HFFc6 (cell line): Measurements from ENCODE around the gene RWDD1. TPM values are rescaled to one million over a fixed set of nuclear protein-coding genes. Genes with fewer than 3 reads are reported as not detected.
A peak's percentile ranks its signal among the peaks of the same experiment; 100 is the strongest.

Experiments used
- DNase-seq: peaks from one replicate; pipeline ENCODE4 v3.0.0-alpha.2; 2018
- H3K27ac Mint-ChIP-seq: 2 replicates; pipeline ENCODE4 v1.8.0; 2020; ENCODE audit warnings: mild to moderate bottlenecking, mixed read lengths
- H3K27me3 Mint-ChIP-seq: 2 replicates; pipeline ENCODE4 v1.8.0; 2021; ENCODE audit warnings: mild to moderate bottlenecking, moderate library complexity, mixed read lengths; ENCODE audit not compliant: insufficient read depth
- H3K36me3 Mint-ChIP-seq: 2 replicates; pipeline ENCODE4 v1.8.0; 2021; ENCODE audit warnings: low read depth, mixed read lengths
- H3K4me1 Mint-ChIP-seq: 2 replicates; pipeline ENCODE4 v1.8.0; 2020; ENCODE audit warnings: low read depth, mixed read lengths
- H3K4me3 Mint-ChIP-seq: 2 replicates; pipeline ENCODE4 v1.8.0; 2020; ENCODE audit warnings: mild to moderate bottlenecking, moderate library complexity, mixed read lengths
- H3K9me3 Mint-ChIP-seq: 2 replicates; pipeline ENCODE4 v1.8.0; 2020; ENCODE audit warnings: mild to moderate bottlenecking, mixed read lengths
- total RNA-seq, 6 experiments: library from RNA; stranded (reverse); fragmentation: NEBNext Ultra II Directional; extraction: Animal tissue kit (Norgen Biotek cat#: 25700); gene quantifications; 2 replicates in 1 of 6; 3 replicates in 5 of 6; pipeline ENCODE4 v1.2.3, GENCODE V29; 2021
- TF ChIP-seq, protein P1 (sequence below): fragments of 200-600 bp; sonication (generic); IDR thresholded peaks from 2 replicates; pipeline ENCODE4 v1.5.0; 2021; ENCODE audit warnings: antibody characterized with exemption, mild to moderate bottlenecking

The RWDD1 gene
- total RNA-seq, 6 experiments from 2014 or later = 77.9 to 90.4 (median 86.5) TPM

DNA sequence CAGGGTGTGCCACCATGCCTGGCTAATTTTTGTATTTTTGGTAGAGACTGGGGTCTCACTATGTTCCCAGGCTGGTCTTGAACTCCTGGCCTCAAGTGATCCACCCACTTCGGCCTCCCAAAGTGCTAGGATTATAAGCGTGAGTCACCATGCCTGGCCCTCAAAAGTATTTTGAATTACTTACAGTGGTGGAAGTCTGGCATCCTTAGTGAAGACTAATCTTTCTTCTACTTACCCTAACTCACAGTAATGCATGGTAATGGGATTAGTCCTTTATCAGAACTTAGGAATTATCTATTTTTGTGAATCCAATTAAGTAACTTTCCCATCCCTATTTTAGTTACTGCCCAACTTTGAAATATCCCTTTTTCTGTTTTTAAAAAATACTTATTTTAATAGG is 3.9 kb downstream of the RWDD1 start:
- DNase-seq = no peak
- no peaks in the 10 kb centered on the region for H3K9me3 Mint-ChIP-seq
- no peak overlapping the region; the same call in 1 of the 2 replicates for H3K4me3 Mint-ChIP-seq
- peaks cover 66% of the 10 kb centered on the region for H3K4me1 Mint-ChIP-seq
- no peak overlapping the region; the same call in 1 of the 2 replicates for H3K27ac Mint-ChIP-seq
- TF ChIP-seq, protein P1, sequence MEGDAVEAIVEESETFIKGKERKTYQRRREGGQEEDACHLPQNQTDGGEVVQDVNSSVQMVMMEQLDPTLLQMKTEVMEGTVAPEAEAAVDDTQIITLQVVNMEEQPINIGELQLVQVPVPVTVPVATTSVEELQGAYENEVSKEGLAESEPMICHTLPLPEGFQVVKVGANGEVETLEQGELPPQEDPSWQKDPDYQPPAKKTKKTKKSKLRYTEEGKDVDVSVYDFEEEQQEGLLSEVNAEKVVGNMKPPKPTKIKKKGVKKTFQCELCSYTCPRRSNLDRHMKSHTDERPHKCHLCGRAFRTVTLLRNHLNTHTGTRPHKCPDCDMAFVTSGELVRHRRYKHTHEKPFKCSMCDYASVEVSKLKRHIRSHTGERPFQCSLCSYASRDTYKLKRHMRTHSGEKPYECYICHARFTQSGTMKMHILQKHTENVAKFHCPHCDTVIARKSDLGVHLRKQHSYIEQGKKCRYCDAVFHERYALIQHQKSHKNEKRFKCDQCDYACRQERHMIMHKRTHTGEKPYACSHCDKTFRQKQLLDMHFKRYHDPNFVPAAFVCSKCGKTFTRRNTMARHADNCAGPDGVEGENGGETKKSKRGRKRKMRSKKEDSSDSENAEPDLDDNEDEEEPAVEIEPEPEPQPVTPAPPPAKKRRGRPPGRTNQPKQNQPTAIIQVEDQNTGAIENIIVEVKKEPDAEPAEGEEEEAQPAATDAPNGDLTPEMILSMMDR = no peak
- peaks cover 6% of the 10 kb centered on the region for H3K27me3 Mint-ChIP-seq
- H3K36me3 Mint-ChIP-seq = peaks cover 48% of the 10 kb centered on the region

DNA sequence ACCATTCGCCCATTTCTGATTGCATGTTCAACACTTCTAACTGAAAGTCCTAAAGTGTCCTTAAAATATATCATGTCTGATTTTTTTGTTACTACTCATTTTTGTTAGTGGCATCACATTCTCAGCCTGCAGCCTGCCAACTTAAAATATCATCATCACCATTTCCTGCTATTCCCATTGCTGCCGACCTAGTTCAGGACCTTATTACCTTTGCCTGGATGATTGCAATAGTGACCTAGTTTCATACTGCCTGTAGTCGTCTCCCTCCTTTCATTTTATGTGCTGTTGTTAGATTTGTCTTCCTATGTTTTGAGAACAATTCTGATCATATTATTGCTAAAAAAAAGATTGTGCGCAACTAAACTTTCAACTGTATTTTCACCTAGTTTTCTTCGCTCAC is 6.2 kb downstream of the RWDD1 start:
- peaks cover 2% of the 10 kb centered on the region for H3K27me3 Mint-ChIP-seq

DNA sequence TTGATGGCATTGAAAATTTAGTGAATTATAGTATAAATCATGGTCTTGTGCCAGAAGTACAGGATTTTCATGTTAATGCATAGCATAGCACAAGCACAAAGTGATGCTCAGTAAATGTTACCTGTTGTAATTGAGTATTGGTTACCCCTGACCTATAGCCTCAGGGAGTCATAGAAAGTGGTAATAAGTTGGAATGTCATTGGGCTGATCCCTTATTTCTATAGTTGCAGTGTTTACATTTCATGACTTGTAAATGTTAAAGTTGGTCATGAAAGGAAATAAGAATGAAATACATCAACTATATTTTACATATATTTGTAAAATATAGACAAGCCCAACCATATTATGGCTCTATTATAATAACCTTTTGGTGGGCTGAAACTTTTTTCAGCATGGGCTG is 7.0 kb downstream of the RWDD1 start:
- H3K27ac Mint-ChIP-seq = no peak overlapping the region
- H3K9me3 Mint-ChIP-seq = no peaks in the 10 kb centered on the region
- H3K4me1 Mint-ChIP-seq = peaks cover 68% of the 10 kb centered on the region
- peaks cover 43% of the 10 kb centered on the region for H3K36me3 Mint-ChIP-seq
- peaks cover 2% of the 10 kb centered on the region for H3K27me3 Mint-ChIP-seq
- no peak for DNase-seq
- TF ChIP-seq, protein P1 = no peak
- H3K4me3 Mint-ChIP-seq = no peak overlapping the region

More for the DNA sequence above, 6.2 kb downstream of the RWDD1 start:
- no peak for DNase-seq
- TF ChIP-seq, protein P1 = no peak
- H3K36me3 Mint-ChIP-seq = peaks cover 40% of the 10 kb centered on the region
- H3K9me3 Mint-ChIP-seq = no peaks in the 10 kb centered on the region
- peaks cover 76% of the 10 kb centered on the region for H3K4me1 Mint-ChIP-seq
- no peak overlapping the region; the same call in 1 of the 2 replicates for H3K27ac Mint-ChIP-seq
- no peak overlapping the region for H3K4me3 Mint-ChIP-seq

DNA sequence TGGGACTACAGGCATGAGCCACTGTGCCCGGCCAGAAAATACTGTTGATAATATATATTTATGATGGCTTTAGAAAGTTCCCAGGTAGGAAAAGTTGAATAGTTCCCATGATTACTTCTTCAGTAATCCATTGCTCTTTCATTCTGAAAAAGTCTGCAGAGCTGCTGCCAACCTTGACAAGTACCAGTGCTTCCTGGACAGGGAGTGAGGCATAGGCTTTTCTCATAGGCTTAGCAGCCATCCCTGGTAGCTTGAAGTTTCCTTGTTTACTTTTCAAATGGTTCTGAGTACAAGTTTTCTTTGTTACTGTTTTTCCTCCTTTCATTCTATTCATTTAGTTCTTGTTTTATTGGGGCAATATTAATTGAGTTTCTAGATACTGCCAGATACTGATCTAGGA is 7.8 kb downstream of the RWDD1 start:
- H3K36me3 Mint-ChIP-seq = peaks cover 35% of the 10 kb centered on the region
- no peaks in the 10 kb centered on the region for H3K9me3 Mint-ChIP-seq
- DNase-seq = no peak
- peaks cover 60% of the 10 kb centered on the region for H3K4me1 Mint-ChIP-seq
- no peak overlapping the region; the same call in 1 of the 2 replicates for H3K4me3 Mint-ChIP-seq
- TF ChIP-seq, protein P1 = no peak
- peaks cover 2% of the 10 kb centered on the region for H3K27me3 Mint-ChIP-seq
- peak overlapping the region; percentile 52 for H3K27ac Mint-ChIP-seq

DNA sequence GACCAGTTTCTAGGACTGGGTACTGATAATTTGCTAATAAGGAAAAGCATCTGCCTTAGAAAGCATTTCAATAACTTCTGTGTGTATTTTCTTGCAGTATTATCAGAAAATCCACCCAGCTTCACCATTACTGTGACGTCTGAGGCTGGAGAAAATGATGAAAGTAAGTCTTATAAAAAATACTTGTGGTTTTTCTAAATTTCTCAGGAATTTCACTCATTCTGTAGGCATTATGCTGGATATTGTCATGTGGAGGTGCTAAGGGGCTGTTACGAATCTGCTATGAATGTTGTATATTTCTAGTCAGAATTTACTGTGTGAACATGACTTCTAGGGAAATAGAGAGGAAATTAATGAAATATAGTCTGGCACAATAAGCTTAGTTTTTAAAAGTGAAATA is 8.9 kb downstream of the RWDD1 start:
- DNase-seq = peak; percentile 57
- peak overlapping the region; percentile 28 for H3K4me3 Mint-ChIP-seq
- no peaks in the 10 kb centered on the region for H3K9me3 Mint-ChIP-seq
- H3K27me3 Mint-ChIP-seq = peaks cover 2% of the 10 kb centered on the region; the same call in 1 of the 2 replicates
- peaks cover 53% of the 10 kb centered on the region for H3K4me1 Mint-ChIP-seq
- TF ChIP-seq, protein P1 = no peak
- peaks cover 31% of the 10 kb centered on the region for H3K36me3 Mint-ChIP-seq
- H3K27ac Mint-ChIP-seq = peak overlapping the region; percentile 52

DNA sequence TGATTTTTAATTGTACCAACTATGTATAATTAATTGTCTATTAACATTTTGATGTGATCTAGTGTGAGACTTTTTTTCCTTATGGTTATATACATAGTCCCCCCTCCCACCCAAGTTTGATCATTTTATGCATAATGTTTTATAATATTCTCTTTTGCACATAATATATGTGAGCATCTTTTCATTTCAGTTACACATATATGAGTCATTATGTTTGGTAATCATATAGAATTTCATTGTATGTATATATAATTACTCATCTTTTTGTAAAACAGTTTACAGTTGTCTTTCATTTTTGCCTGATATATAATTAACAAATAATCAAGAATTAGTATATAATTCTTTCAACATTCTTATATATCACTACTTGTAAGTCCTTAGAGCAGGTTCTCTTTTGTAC is 15.0 kb downstream of the RWDD1 start:
- TF ChIP-seq, protein P1 = no peak
- Mint-ChIP-seq H3K4me3 (no peak overlapping the region), H3K36me3 (peaks cover 40% of the 10 kb centered on the region), H3K27me3 (no peaks in the 10 kb centered on the region), H3K4me1 (peaks cover 5% of the 10 kb centered on the region; the same call in 1 of the 2 replicates), H3K9me3 (no peaks in the 10 kb centered on the region), H3K27ac (no peak overlapping the region)
- no peak for DNase-seq
